Activated naive CD4-positive, alpha-beta T cell treated with anti-CD3 and anti-CD28 coated beads for 36 hours (primary cell): Measurements from ENCODE around the gene DDX52. TPM values are rescaled to one million over a fixed set of nuclear protein-coding genes. Genes with fewer than 3 reads are reported as not detected.

Source experiments
- CTCF ChIA-PET: fragments of 350-600 bp; sonication (Branson Sonifier 250); formaldehyde crosslinking; loops from one replicate; lab custom pipeline; 2021; ENCODE audit warnings: antibody characterized with exemption; lab: Charles Lee
- DNase-seq: peaks from one replicate; pipeline ENCODE4 v3.0.0-alpha.2; 2020
- H3K27ac Mint-ChIP-seq: one replicate; pipeline ENCODE4 v1.8.0; 2021; ENCODE audit warnings: mild to moderate bottlenecking, mixed read lengths
- H3K27me3 Mint-ChIP-seq: one replicate; pipeline ENCODE4 v1.8.0; 2021; ENCODE audit warnings: low read depth, mixed read lengths
- H3K36me3 Mint-ChIP-seq: one replicate; pipeline ENCODE4 v1.8.0; 2021; ENCODE audit warnings: low read depth, mixed read lengths
- H3K4me1 Mint-ChIP-seq: one replicate; pipeline ENCODE4 v1.8.0; 2021; ENCODE audit warnings: low read depth, mixed read lengths
- H3K4me3 Mint-ChIP-seq: one replicate; pipeline ENCODE4 v1.8.0; 2021; ENCODE audit warnings: mild to moderate bottlenecking, moderate library complexity, mixed read lengths
- H3K9me3 Mint-ChIP-seq: one replicate; pipeline ENCODE4 v1.8.0; 2021; ENCODE audit warnings: mixed read lengths
- intact Hi-C: fragments of 100-400 bp; cut with micrococcal nuclease; formaldehyde crosslinking; loops from one replicate; pipeline ENCODE4 v1.15.1; 2023
- microRNA-seq: library from miRNA; unstranded; fragments of <30 nt; microRNA quantifications from one replicate; pipeline ENCODE4 v1.2.0, GENCODE V29; 2022; ENCODE audit warnings: borderline microRNAs expressed, borderline replicate concordance
- total RNA-seq, 2 experiments: library from RNA; stranded (reverse); gene quantifications; one replicate each; pipeline ENCODE4 v1.2.3, GENCODE V29; 2021

DDX52 gene
- total RNA-seq, 2 experiments from 2014 or later, result 18.5 to 20.2 TPM

GRCh38 chr17:37570527-37571093, 72.6 kb downstream of the DDX52 start:
- CTCF ChIA-PET, result interaction anchor here (0.6 to 1.8 kb wide), 4 partner anchors 19 to 221 kb away, joined by 3 to 9 read pairs (median 4); no protein-coding TSS in a partner anchor
- H3K36me3 Mint-ChIP-seq, result peaks cover 38% of the 10 kb centered on the region
- DNase-seq, result peak; percentile 62
- no peak overlapping the region for H3K27ac Mint-ChIP-seq
- H3K9me3 Mint-ChIP-seq, result peaks cover 4% of the 10 kb centered on the region
- H3K4me3 Mint-ChIP-seq, result no peak overlapping the region
- no peaks in the 10 kb centered on the region for H3K27me3 Mint-ChIP-seq
- intact Hi-C loops, result loop anchor here (1.0 to 5.0 kb wide), 3 partner anchors 37 to 197 kb away; partner anchors contain the start of gene SYNRG
- H3K4me1 Mint-ChIP-seq, result no peaks in the 10 kb centered on the region

- Mint-ChIP-seq H3K9me3 (no peaks in the 10 kb centered on the region), H3K27me3 (no peaks in the 10 kb centered on the region), H3K4me3 (no peak overlapping the region), H3K4me1 (peaks cover 6% of the 10 kb centered on the region), H3K36me3 (peaks cover 37% of the 10 kb centered on the region), H3K27ac (no peak overlapping the region)
- intact Hi-C loops, result no loop called here
- no peak for DNase-seq
- CTCF ChIA-PET, result interaction anchor here (0.6 to 1.8 kb wide), 2 partner anchors 14 to 41 kb away, joined by 3 to 9 read pairs; no protein-coding TSS in a partner anchor
Measured at GRCh38 chr17:37568350-37569053, 74.7 kb downstream of the DDX52 start.

DNA sequence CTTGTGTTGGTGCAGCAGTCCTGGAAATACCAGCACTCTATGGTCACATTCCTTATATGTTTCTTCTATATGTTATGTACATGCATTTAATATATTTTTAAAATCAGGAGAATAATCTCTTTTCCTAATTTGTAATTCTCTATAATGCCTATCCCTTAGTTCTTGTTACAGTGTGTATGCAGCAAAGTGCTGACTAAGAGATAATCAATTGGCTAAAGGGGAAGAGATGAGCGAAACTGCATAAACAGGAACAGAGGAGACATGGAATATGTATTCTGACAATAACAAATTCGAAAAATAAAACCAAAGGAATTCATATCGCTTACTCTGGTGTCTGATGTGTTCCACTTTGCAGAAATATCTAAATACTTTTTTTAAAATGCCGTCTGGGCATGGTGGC, 75.7 kb downstream of the DDX52 start:
- no peak overlapping the region for H3K27ac Mint-ChIP-seq
- peaks cover 35% of the 10 kb centered on the region for H3K36me3 Mint-ChIP-seq
- peaks cover 6% of the 10 kb centered on the region for H3K4me1 Mint-ChIP-seq

DNA sequence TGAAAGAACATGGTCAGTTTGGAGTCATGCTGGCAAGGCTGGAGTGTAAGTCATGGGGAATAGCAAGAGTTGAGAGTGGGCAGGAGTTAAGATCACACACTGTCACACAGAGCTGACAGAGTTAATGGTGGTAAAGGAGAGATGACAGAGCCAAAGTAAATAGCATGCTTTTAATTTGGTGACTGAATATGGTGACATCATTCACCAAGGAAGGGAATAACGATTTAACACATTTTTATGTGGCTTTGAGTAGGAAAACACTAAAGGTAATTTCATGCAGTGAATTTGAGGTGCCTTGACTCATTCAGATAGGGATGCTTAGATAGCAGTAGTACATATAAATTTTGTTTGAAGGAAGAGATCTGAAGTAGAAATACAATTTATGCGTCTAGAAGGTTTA, 76.1 kb downstream of the DDX52 start:
- intact Hi-C loops, result no loop called here
- Mint-ChIP-seq H3K4me1 (peaks cover 6% of the 10 kb centered on the region), H3K27ac (no peak overlapping the region), H3K36me3 (peaks cover 38% of the 10 kb centered on the region), H3K4me3 (no peak overlapping the region), H3K27me3 (no peaks in the 10 kb centered on the region), H3K9me3 (no peaks in the 10 kb centered on the region)
- DNase-seq, result no peak
- CTCF ChIA-PET, result no interaction called here

More for the DNA sequence above, 75.7 kb downstream of the DDX52 start:
- no peak for DNase-seq
- H3K9me3 Mint-ChIP-seq, result no peaks in the 10 kb centered on the region
- intact Hi-C loops, result no loop called here
- H3K4me3 Mint-ChIP-seq, result no peak overlapping the region
- H3K27me3 Mint-ChIP-seq, result no peaks in the 10 kb centered on the region
- CTCF ChIA-PET, result no interaction called here

DNA sequence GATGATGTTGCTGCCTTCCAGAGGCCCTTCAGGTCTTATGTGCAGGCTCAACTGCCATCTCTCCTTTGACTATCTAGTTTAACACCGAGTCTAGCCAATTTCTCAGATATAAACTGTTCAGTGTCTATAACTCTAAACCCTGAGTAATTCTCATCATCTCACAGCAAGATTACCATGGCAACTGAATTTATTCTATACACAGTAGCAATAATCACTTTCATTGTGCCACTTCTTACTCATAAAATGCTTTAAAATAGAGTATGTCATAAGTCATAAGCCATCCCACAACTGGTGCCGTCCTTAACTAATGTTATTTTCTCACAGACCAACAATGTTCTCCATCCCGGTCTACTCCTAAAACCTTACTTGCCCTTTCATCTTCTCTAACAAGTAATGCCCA, 79.0 kb downstream of the DDX52 start:
- intact Hi-C loops, result no loop called here
- Mint-ChIP-seq H3K4me1 (peaks cover 6% of the 10 kb centered on the region), H3K9me3 (no peaks in the 10 kb centered on the region), H3K4me3 (no peak overlapping the region), H3K27ac (peak overlapping the region; percentile 53), H3K36me3 (peaks cover 39% of the 10 kb centered on the region), H3K27me3 (no peaks in the 10 kb centered on the region)
- DNase-seq, result no peak
- CTCF ChIA-PET, result no interaction called here

DNA sequence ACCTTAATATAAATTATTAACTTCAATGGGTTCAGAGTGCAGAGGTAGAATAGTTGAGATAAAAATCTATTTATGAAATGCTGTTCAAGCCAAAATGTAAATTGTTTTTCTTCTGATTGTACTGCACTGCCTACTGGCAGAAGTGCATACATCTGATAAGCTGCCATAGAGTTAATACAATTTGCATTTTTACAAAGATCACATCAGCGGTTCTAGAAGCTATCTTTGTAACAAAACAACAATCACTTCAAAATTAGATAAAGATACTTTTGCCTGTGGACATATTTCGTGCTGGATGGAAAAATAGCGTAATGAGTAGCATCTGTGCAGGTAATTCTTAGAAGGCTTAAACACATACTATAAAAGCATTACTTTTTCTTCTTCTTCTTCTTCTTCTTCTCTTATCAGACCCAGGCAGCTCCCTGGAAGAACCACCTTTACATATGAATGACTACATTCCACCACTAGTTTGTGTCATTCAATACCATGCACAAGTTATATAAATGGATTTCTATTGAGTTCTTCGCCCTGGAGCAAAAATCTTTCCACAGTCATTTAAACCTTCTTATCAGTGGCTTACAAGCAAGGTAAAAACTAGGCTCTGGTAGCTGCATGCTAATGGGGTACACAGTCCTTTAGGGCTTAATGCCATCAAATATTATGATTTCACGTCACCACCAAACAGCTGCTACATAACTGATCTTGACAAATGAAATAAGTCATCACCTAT, 81.1 kb downstream of the DDX52 start:
- Mint-ChIP-seq H3K27ac (no peak overlapping the region), H3K27me3 (no peaks in the 10 kb centered on the region), H3K9me3 (no peaks in the 10 kb centered on the region), H3K4me1 (peaks cover 6% of the 10 kb centered on the region), H3K36me3 (peaks cover 37% of the 10 kb centered on the region), H3K4me3 (no peak overlapping the region)
- DNase-seq, result no peak
- CTCF ChIA-PET, result interaction anchor here (0.6 kb wide), 2 partner anchors 46 to 51 kb away, joined by 3 to 4 read pairs; no protein-coding TSS in a partner anchor
- intact Hi-C loops, result no loop called here

Small RNAs within 50 kb of the gene (microRNA-seq; reads per million reads assigned to microRNA genes)
- gene MIR378J, result not detected

Other genes starting within 250 kb of the DDX52 start
- gene ACACA, start 236.6 kb downstream of the DDX52 start, total RNA-seq, result 10 to 100 TPM; 52.6 to 59.8 TPM
- 10 to 100 TPM; 27.3 to 29.5 TPM for gene TADA2A, start 236.6 kb downstream of the DDX52 start, total RNA-seq
- 1 to 10 TPM; 7.0 to 7.9 TPM for gene DUSP14, start 153.6 kb downstream of the DDX52 start, total RNA-seq
- gene SYNRG, start 34.0 kb downstream of the DDX52 start, total RNA-seq, result 10 to 100 TPM; 39.1 to 40.1 TPM
- not detected for gene HNF1B, start 101.6 kb upstream of the DDX52 start, total RNA-seq